ENCODE data around the gene MAP3K20. TPM values are rescaled to one million over a fixed set of nuclear protein-coding genes. Genes with fewer than 3 reads are reported as not detected.
A peak's percentile ranks its signal among the peaks of the same experiment; 100 is the strongest.

The MAP3K20 gene
- total RNA-seq, 2 experiments from 2014 or later, result 11.4 to 16.1 TPM

DNA sequence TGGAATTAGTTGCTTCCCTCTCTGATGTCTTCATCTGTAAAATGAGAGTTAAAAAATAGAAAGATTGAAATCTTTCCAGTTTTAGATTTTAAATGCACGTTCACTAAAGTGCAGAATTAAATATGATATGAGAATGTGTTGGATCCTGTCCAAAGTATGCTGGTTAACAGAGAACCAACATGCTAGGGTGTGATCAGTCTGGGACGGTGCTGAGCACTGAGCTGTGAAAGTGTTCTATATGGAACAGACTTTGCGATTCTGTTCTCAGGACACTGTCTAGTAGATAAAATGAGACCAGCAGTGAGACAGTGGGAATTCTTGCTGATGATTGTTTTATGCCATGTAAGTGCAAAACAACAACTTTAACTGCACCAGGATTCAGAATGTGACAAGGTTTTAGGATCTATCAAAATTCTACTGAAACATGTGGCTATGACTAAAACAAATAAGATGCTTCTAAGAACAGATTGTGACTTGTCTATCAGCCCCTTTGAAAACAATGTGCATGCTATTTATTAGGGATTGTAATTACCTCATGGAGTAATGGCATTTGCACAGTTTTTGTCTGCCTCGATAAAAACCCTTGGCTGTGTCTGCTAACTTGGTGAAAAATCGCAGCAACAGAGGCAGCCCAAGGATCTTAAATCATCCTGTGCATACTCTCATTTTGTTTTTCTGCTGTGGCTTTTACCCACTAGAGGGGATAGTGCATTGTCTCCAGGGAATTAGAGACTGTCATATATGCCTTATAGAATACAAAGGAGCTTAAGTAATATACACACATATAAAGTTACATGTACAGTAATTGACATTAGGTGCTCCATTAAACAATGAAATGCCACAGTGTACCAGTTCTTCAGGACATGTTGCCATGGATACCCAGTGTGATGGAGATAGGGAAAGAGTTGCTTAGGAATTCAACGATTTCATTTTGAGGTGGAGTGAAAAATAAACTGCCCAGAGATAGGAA lies 55.1 kb downstream of the MAP3K20 start:
- ATAC-seq (no peak), DNase-seq (no peak)
- CTCF ChIA-PET, result no interaction called here
- H3K27me3 Mint-ChIP-seq, result peaks cover 46% of the 10 kb centered on the region
- H3K27ac Mint-ChIP-seq, result no peak overlapping the region
- peaks cover 33% of the 10 kb centered on the region for H3K4me1 Mint-ChIP-seq
- no peaks in the 10 kb centered on the region for H3K9me3 Mint-ChIP-seq (ENCODE audit: low read depth)
- H3K4me3 Mint-ChIP-seq, result no peak overlapping the region
- peaks cover 10% of the 10 kb centered on the region for H3K36me3 Mint-ChIP-seq

DNA sequence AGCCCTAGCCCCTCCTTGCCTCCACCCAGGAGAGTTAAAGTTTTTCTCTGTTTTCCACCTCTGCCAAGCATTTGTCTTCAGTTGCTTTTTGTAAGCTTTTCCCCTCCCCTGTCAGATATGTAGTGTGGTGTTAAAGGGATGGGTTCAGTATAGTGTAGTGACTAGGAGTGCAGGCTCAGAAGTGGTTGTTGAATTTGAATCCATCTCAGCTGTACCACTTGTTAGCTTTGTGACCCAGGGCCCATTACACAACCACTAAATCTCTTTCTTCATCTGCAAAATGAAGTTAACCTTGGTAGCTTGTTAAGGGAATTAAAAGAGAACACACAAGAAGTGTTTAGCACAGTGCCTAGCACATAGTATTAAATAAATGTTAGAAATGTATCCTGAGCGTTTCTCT lies 56.9 kb downstream of the MAP3K20 start:
- CTCF ChIA-PET, result interaction anchor here (0.5 to 1.3 kb wide), 4 partner anchors 19 to 270 kb away, joined by 3 to 5 read pairs (median 3); no protein-coding TSS in a partner anchor
- H3K9me3 Mint-ChIP-seq (ENCODE audit: low read depth), result no peaks in the 10 kb centered on the region
- DNase-seq (no peak), ATAC-seq (no peak)
- no peak overlapping the region for H3K27ac Mint-ChIP-seq
- no peak overlapping the region for H3K4me3 Mint-ChIP-seq
- peaks cover 55% of the 10 kb centered on the region for H3K27me3 Mint-ChIP-seq
- H3K4me1 Mint-ChIP-seq, result peaks cover 44% of the 10 kb centered on the region
- H3K36me3 Mint-ChIP-seq, result peaks cover 8% of the 10 kb centered on the region

DNA sequence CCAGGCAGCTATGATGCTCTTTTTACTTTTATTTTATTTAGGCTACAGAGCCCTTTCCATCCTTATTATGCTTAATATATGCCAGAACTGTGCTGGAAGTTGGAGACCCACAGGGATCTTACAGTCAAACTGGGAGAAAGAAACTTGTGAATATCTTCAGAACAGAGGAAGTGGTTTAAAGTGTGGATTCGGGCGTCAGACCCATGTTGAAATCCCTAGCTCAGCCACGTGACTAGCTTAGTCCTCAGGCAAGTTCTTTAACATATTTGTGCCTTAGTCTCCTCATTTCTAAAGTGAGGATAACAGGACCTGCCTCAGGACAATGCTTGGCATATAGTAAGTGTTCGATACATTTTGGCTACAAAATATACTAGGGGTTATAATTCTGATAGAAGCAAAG lies 59.1 kb downstream of the MAP3K20 start:
- peak; percentile 42 for DNase-seq
- CTCF ChIA-PET, result no interaction called here
- Mint-ChIP-seq H3K4me1 (peaks cover 46% of the 10 kb centered on the region), H3K4me3 (no peak overlapping the region), H3K36me3 (peaks cover 3% of the 10 kb centered on the region), H3K27ac (no peak overlapping the region), H3K27me3 (peaks cover 55% of the 10 kb centered on the region), H3K9me3 (ENCODE audit: low read depth) (no peaks in the 10 kb centered on the region)
- ATAC-seq, result peak; percentile 24

DNA sequence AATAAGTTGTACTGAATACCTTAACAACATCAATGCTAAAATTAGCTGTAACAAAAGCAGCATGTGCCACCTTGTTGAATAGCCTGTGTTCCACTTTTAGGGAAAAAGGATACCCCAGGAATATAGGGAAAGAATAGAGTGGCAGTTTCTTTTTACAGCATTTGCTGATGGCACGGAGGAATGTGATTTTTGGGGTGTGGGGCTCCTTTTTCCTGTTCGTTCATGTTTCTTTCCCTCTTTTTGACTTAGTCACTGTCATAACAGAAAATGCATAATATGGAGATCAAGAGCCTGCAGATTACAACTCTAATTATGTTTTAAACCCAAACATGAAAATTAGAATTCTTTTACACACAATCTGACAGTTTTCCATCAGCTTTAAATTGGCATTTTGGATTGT lies 60.4 kb downstream of the MAP3K20 start:
- H3K27me3 Mint-ChIP-seq, result peaks cover 45% of the 10 kb centered on the region
- CTCF ChIA-PET, result no interaction called here
- H3K4me1 Mint-ChIP-seq, result peaks cover 43% of the 10 kb centered on the region
- no peak overlapping the region for H3K4me3 Mint-ChIP-seq
- no peak for DNase-seq
- H3K27ac Mint-ChIP-seq, result no peak overlapping the region
- no peaks in the 10 kb centered on the region for H3K9me3 Mint-ChIP-seq (ENCODE audit: low read depth)
- no peak for ATAC-seq
- H3K36me3 Mint-ChIP-seq, result peaks cover 6% of the 10 kb centered on the region

DNA sequence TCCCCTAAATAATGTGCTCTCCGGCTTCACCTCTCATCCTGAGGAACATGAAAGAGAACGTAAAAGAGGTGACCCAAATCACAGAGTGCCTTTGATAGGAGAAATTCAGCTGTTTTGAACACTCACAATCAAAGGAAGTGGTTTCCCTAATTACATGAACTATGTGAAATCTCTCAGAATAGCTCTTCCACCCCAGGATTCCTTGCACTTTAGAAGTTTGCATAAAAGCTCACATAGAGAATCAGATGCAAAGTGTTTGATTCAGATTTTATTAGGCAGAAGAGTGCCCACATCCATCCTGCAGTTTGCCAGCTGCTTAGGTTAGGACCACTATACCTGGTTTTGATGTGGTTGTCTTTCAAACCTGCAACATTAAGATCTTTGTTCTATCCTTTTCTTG lies 61.0 kb downstream of the MAP3K20 start:
- ATAC-seq (no peak), DNase-seq (no peak)
- Mint-ChIP-seq H3K27ac (no peak overlapping the region), H3K36me3 (peaks cover 11% of the 10 kb centered on the region), H3K9me3 (ENCODE audit: low read depth) (no peaks in the 10 kb centered on the region), H3K4me1 (peaks cover 42% of the 10 kb centered on the region), H3K4me3 (no peak overlapping the region), H3K27me3 (peaks cover 41% of the 10 kb centered on the region)
- CTCF ChIA-PET, result no interaction called here

DNA sequence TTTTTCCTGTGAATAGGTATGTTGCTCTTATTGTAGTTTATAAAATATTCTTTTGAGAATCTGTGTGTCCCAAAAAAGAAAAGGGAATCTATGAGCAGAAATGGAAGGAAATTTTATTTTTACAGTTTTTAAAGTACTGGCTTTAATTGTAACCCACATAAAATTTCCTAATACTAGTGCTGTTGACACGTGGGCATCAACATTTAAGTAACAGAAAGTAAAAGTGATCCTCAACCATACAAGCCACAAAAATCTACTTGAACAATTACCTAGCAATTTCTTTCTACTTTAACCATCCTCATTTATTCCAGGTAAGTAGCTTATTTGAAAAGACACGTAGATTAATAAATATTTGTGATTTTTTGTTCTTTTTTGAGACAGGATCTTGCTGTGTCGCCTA lies 62.0 kb downstream of the MAP3K20 start:
- Mint-ChIP-seq H3K4me3 (no peak overlapping the region), H3K9me3 (ENCODE audit: low read depth) (no peaks in the 10 kb centered on the region), H3K27ac (no peak overlapping the region), H3K36me3 (peaks cover 13% of the 10 kb centered on the region), H3K27me3 (peaks cover 35% of the 10 kb centered on the region), H3K4me1 (peaks cover 39% of the 10 kb centered on the region)
- ATAC-seq, result no peak
- CTCF ChIA-PET, result no interaction called here
- DNase-seq, result no peak

DNA sequence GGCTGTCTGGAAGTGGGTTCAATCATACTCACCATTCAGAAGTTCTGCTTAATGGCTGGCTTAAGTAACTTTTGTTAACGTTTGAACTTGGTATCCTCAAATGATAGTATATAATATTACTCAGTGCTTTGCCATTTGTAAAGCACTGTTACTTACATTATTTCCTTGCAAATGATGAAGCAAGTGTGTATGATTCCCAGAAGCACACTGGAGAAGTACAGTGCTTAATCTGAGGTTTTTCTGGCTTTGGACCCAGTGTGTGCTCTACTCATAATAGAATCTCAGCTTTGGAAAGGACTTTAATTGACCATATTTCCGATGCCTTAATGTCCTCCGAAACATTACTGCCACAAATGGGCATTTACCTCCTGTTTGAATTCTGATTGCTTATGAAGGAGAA lies 63.3 kb downstream of the MAP3K20 start:
- Mint-ChIP-seq H3K4me3 (no peak overlapping the region), H3K9me3 (ENCODE audit: low read depth) (peaks cover 4% of the 10 kb centered on the region), H3K27ac (no peak overlapping the region), H3K27me3 (peaks cover 31% of the 10 kb centered on the region), H3K36me3 (peaks cover 13% of the 10 kb centered on the region), H3K4me1 (peaks cover 32% of the 10 kb centered on the region)
- no peak for ATAC-seq
- no peak for DNase-seq
- CTCF ChIA-PET, result interaction anchor here (1.1 kb wide), 1 partner anchor 10 kb away, joined by 4 read pairs; no protein-coding TSS in a partner anchor

DNA sequence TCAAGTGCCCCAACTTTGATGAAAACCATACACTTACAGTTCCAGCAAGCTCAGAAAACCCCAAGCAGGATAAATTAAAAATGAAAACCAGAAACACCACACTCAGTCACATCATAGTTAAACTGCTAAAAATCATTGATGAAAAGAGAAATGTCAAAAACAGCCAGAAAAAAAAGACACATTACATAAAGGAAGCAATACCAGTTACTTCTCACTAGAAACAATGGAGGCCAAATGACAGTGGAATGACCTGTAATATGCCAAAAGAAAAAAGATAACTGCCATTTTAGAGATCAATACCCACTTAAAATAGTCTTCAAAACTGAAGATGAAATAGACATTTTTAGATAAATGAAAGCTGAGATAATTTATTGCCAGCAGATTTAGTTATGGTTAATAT lies 66.0 kb downstream of the MAP3K20 start:
- H3K4me3 Mint-ChIP-seq, result no peak overlapping the region
- peaks cover 4% of the 10 kb centered on the region for H3K9me3 Mint-ChIP-seq (ENCODE audit: low read depth)
- CTCF ChIA-PET, result no interaction called here
- no peak overlapping the region for H3K27ac Mint-ChIP-seq
- DNase-seq, result no peak
- H3K4me1 Mint-ChIP-seq, result peaks cover 20% of the 10 kb centered on the region
- H3K27me3 Mint-ChIP-seq, result peaks cover 26% of the 10 kb centered on the region
- no peak for ATAC-seq
- H3K36me3 Mint-ChIP-seq, result peaks cover 10% of the 10 kb centered on the region

DNA sequence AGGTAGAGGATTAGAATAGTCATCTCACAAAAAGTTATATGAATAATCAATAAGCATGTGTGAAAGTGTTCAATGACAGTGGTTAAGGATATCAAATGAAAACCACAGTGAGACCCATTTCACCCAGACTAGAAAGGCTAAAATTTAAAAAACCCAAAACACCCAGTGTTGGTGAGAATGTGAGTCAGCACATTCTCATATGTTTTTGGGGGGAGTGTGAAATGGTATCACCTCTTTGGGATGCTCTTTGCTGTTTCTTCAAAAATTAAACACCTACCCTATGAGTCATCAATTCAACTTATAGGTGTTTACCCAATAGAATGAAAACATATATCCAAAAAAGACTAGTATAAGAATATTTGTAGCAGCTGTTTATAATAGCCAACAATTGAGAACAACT lies 69.8 kb downstream of the MAP3K20 start:
- peaks cover 28% of the 10 kb centered on the region for H3K4me1 Mint-ChIP-seq
- CTCF ChIA-PET, result no interaction called here
- H3K36me3 Mint-ChIP-seq, result peaks cover 19% of the 10 kb centered on the region
- peaks cover 4% of the 10 kb centered on the region for H3K9me3 Mint-ChIP-seq (ENCODE audit: low read depth)
- H3K27me3 Mint-ChIP-seq, result peaks cover 13% of the 10 kb centered on the region
- DNase-seq, result no peak
- H3K4me3 Mint-ChIP-seq, result no peak overlapping the region
- H3K27ac Mint-ChIP-seq, result no peak overlapping the region
- peak; percentile 32 for ATAC-seq

DNA sequence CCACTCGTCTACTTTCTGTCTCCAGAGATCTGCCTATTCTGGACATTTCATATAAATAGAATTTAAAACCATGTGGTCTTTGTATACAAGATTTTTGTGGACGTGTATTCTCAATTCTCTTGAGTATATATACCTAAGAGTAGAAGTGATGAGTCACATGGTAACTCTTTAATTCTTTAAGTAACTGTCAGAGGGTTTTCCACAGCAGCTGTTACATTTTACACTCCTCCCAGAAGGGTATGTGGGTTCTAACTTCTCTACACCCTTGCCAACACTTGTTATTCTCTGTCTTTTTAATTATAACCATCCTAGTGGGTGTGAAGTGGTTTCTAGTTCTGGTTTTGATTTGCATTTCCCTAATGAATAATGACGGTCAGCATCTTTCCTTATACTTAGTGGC lies 70.9 kb downstream of the MAP3K20 start:
- peaks cover 34% of the 10 kb centered on the region for H3K4me1 Mint-ChIP-seq
- no peak overlapping the region for H3K4me3 Mint-ChIP-seq
- no peak for ATAC-seq

DNA sequence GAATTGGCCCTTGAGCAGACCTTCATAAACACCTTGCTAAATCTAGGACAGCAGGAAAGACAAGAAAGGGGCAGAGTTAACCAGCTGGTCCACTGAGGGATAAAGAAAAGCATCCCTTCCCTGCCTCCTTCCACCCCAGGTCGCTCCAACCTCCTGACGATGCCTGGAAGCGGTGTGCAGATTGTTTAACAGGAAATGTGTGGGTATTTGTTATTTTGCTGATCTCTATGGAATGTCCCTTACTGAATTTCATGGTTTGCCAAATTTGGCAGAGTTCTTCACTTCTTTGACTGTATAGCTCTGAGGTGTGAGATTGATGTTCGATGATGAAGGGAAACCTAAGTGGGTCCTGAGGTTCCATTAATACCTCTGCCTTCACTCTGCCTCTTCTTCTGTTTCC lies 72.9 kb downstream of the MAP3K20 start:
- Mint-ChIP-seq H3K4me3 (no peak overlapping the region), H3K27ac (peak overlapping the region; percentile 12), H3K4me1 (peaks cover 42% of the 10 kb centered on the region), H3K9me3 (ENCODE audit: low read depth) (peaks cover under 1% of the 10 kb centered on the region), H3K27me3 (peaks cover 8% of the 10 kb centered on the region), H3K36me3 (peaks cover 10% of the 10 kb centered on the region)
- DNase-seq, result no peak
- CTCF ChIA-PET, result no interaction called here
- no peak for ATAC-seq

More for the DNA sequence above, 70.9 kb downstream of the MAP3K20 start:
- Mint-ChIP-seq H3K36me3 (peaks cover 11% of the 10 kb centered on the region), H3K27ac (no peak overlapping the region), H3K27me3 (peaks cover 12% of the 10 kb centered on the region), H3K9me3 (ENCODE audit: low read depth) (peaks cover 4% of the 10 kb centered on the region)
- DNase-seq, result no peak
- CTCF ChIA-PET, result no interaction called here

DNA sequence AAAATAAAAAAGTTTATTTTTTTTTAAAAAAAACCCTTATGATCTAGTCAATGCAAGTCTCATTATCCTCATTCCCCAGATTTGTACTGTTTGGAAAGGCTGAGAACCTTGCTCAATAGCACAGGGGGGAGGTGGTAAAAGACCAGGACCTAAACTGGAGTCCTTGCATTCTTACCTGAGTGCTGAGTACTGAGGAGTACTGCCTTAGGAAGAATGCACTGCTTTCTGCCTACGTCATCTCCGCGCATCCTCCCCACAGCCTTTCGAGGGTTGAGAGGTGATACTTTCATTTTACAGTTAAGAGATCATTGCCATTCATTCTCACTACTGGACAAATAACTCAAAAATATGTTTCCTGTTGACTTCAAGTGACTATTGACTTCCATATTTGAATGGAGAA lies 73.8 kb downstream of the MAP3K20 start:
- peak overlapping the region; percentile 91 for H3K27ac Mint-ChIP-seq
- ATAC-seq (peak; percentile 89), DNase-seq (peak; percentile 87)
- peak overlapping the region; percentile 30 for H3K4me3 Mint-ChIP-seq
- H3K9me3 Mint-ChIP-seq (ENCODE audit: low read depth), result no peaks in the 10 kb centered on the region
- H3K36me3 Mint-ChIP-seq, result peaks cover 10% of the 10 kb centered on the region
- CTCF ChIA-PET, result no interaction called here
- H3K27me3 Mint-ChIP-seq, result peaks cover 10% of the 10 kb centered on the region
- peaks cover 41% of the 10 kb centered on the region for H3K4me1 Mint-ChIP-seq

DNA sequence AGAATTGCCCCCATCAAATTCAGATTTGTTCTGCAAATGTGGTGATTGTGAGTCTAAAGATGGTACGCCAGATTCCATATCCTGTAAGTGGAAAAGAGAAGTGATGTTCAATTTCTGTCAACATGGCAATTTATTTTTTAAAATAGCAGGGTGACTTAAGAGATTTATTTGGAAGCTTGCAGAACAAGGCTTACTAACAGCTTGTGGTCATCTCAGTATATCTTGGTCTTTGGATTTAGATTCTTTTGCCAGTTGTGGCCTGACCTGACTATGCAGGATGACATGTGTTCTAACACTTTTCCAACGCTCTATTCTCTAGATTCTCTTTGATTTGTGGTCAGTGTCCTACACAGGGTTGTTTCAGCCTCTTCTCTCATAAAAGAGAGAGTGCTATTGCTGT lies 74.4 kb downstream of the MAP3K20 start:
- DNase-seq, result no peak
- CTCF ChIA-PET, result no interaction called here
- H3K9me3 Mint-ChIP-seq (ENCODE audit: low read depth), result no peaks in the 10 kb centered on the region
- no peak overlapping the region for H3K4me3 Mint-ChIP-seq
- peak overlapping the region; percentile 91 for H3K27ac Mint-ChIP-seq
- ATAC-seq, result no peak
- peaks cover 10% of the 10 kb centered on the region for H3K36me3 Mint-ChIP-seq
- peaks cover 38% of the 10 kb centered on the region for H3K4me1 Mint-ChIP-seq
- peaks cover 10% of the 10 kb centered on the region for H3K27me3 Mint-ChIP-seq

DNA sequence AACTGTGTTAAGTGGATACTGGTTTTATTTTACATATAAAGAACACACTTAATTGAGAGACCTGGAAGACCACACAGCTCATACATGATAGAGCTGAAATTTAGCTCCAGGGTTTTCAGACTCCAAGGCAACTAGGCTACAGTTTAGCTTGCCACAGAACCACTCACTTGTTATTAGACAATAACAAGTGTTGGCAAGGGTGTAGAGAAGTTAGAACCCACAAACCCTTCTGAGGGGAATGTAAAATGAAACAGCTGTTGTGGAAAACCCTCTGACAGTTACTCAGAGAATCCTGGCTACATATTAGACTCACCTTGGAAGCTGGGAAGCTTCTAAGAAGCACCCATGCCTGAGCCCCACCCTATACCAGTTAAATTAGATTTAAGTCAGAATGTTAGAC lies 75.3 kb downstream of the MAP3K20 start:
- DNase-seq, result no peak
- peaks cover 8% of the 10 kb centered on the region for H3K27me3 Mint-ChIP-seq
- peak overlapping the region; percentile 59 for H3K27ac Mint-ChIP-seq
- H3K36me3 Mint-ChIP-seq, result peaks cover 10% of the 10 kb centered on the region
- no peaks in the 10 kb centered on the region for H3K9me3 Mint-ChIP-seq (ENCODE audit: low read depth)
- H3K4me1 Mint-ChIP-seq, result peaks cover 35% of the 10 kb centered on the region
- CTCF ChIA-PET, result interaction anchor here (1.4 kb wide), 1 partner anchor 19 kb away, joined by 3 read pairs; no protein-coding TSS in a partner anchor
- ATAC-seq, result no peak
- H3K4me3 Mint-ChIP-seq, result no peak overlapping the region
